ENCODE data around the gene DYNC1I2. TPM values are rescaled to one million over a fixed set of nuclear protein-coding genes. Genes with fewer than 3 reads are reported as not detected.

The DYNC1I2 gene
- total and polyA plus RNA-seq, 8 donors: 87.2 to 223 (median 204) TPM

- TF ChIP-seq, protein P1, sequence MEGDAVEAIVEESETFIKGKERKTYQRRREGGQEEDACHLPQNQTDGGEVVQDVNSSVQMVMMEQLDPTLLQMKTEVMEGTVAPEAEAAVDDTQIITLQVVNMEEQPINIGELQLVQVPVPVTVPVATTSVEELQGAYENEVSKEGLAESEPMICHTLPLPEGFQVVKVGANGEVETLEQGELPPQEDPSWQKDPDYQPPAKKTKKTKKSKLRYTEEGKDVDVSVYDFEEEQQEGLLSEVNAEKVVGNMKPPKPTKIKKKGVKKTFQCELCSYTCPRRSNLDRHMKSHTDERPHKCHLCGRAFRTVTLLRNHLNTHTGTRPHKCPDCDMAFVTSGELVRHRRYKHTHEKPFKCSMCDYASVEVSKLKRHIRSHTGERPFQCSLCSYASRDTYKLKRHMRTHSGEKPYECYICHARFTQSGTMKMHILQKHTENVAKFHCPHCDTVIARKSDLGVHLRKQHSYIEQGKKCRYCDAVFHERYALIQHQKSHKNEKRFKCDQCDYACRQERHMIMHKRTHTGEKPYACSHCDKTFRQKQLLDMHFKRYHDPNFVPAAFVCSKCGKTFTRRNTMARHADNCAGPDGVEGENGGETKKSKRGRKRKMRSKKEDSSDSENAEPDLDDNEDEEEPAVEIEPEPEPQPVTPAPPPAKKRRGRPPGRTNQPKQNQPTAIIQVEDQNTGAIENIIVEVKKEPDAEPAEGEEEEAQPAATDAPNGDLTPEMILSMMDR (IDR thresholded peaks at IDR 0.05): no peak
- Histone ChIP-seq H3K9me3 (no peaks in the 10 kb centered on the region), H3K4me1 (no peaks in the 10 kb centered on the region), H3K27ac (no peak overlapping the region), H3K27me3 (no peaks in the 10 kb centered on the region), H3K36me3 (peaks cover 0 to 88% of the 10 kb centered on the region in 2 donors), H3K4me3 (no peak overlapping the region)
- DNase-seq: no peak
- intact Hi-C loops (cut with DNase I): no loop called here
- ATAC-seq: no peak
These were observed 101.2 kb downstream of the DYNC1I2 start for GRCh38 chr2:171788316-171788993.

GRCh38 chr2:171789956-171790355 lies 102.7 kb downstream of the DYNC1I2 start:
- H3K9me3 ChIP-seq: no peaks in the 10 kb centered on the region
- peaks cover 0 to 75% of the 10 kb centered on the region in 2 donors for H3K36me3 ChIP-seq
- TF ChIP-seq, protein P1 (IDR thresholded peaks at IDR 0.05): no peak
- no peak overlapping the region for H3K27ac ChIP-seq
- H3K4me3 ChIP-seq: no peak overlapping the region
- intact Hi-C loops (cut with DNase I): no loop called here
- no peaks in the 10 kb centered on the region for H3K4me1 ChIP-seq
- H3K27me3 ChIP-seq: no peaks in the 10 kb centered on the region
- DNase-seq: no peak
- no peak for ATAC-seq

GRCh38 chr2:171791361-171791760 lies 104.1 kb downstream of the DYNC1I2 start:
- ATAC-seq: no peak
- H3K4me3 ChIP-seq: no peak overlapping the region
- TF ChIP-seq, protein P1 (IDR thresholded peaks at IDR 0.05): no peak
- no peaks in the 10 kb centered on the region for H3K9me3 ChIP-seq
- no peak for DNase-seq
- intact Hi-C loops (cut with DNase I): no loop called here
- H3K36me3 ChIP-seq: peaks cover 0 to 61% of the 10 kb centered on the region in 2 donors
- no peak overlapping the region for H3K27ac ChIP-seq
- H3K4me1 ChIP-seq: no peaks in the 10 kb centered on the region
- no peaks in the 10 kb centered on the region for H3K27me3 ChIP-seq

DNA sequence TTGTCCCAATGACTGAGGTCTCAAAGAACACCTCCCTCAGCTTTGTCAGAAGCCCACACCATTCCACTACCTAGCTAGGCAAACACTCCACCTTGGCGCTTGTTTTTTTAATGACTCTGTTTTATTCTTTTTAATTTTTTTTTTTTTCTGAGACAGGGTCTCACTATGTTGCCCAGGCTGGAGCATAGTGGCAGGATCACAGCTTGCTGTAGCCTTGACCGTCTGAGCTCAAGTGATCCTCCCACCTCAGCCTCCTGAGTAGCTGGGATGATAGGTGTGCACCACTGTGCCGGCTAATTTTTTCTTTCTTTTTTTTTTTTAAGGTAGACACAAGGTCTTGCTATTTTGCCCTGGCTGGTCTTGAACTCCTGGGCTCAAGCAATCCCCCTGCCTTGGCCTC lies 104.9 kb downstream of the DYNC1I2 start:
- peaks cover 0 to 53% of the 10 kb centered on the region in 2 donors for H3K36me3 ChIP-seq
- no peaks in the 10 kb centered on the region for H3K9me3 ChIP-seq
- DNase-seq (no peak), ATAC-seq (no peak)
- intact Hi-C loops (cut with DNase I): no loop called here
- H3K4me1 ChIP-seq: no peaks in the 10 kb centered on the region
- no peaks in the 10 kb centered on the region for H3K27me3 ChIP-seq
- TF ChIP-seq, protein P1 (IDR thresholded peaks at IDR 0.05): no peak
- no peak overlapping the region for H3K4me3 ChIP-seq
- H3K27ac ChIP-seq: no peak overlapping the region

DNA sequence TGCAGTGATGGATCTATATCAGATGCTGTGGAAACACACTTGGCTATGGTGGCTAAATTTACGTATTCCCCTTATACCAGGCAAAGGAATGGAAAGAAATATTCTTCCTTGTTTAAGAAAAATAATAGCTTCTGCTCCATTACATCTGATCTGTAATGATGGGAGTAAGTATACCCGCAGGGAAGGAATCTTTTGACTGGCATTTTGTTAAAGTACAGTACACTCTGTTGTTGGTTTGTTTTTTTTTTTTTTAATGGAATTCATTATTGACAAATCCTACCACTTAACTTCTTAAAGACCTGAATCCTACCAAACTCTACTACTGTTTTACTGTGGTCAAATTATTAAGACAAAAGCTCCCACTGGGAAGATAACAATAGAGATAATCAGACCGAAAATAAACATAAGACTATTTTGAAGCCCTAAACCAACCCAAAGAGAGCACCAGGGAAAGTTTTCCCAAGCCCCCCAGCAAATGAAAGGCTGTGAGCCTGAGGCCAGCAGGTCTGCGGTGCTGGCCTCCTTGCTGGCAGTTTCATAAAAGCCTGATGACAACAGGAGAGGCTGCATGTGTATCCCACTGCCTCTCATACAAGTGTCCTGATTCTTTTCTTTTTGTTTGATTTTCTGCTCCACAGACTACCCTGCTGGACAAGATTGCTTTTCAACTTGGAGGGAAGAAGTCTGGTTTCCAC lies 105.8 kb downstream of the DYNC1I2 start:
- Histone ChIP-seq H3K9me3 (no peaks in the 10 kb centered on the region), H3K4me1 (peaks cover 0 to 2% of the 10 kb centered on the region in 2 donors), H3K4me3 (no peak overlapping the region), H3K27ac (no peak overlapping the region), H3K27me3 (no peaks in the 10 kb centered on the region), H3K36me3 (peaks cover 0 to 46% of the 10 kb centered on the region in 2 donors)
- TF ChIP-seq, protein P1 (IDR thresholded peaks at IDR 0.05): no peak
- no peak for DNase-seq
- no peak for ATAC-seq
- intact Hi-C loops (cut with DNase I): no loop called here

Measured in left lung (tissue), 10 donors.